Body of pancreas (tissue), 4 donors: ENCODE measurements around the gene BIRC2. TPM values are rescaled to one million over a fixed set of nuclear protein-coding genes. Genes with fewer than 3 reads are reported as not detected.

Experiments
- ATAC-seq: fragments of 150-250 bp; one replicate; pipeline ENCODE4 v1.9.1; 2016
- DNase-seq, 4 donors: peaks; one replicate each; pipeline ENCODE4 v3.0.0-alpha.2; 2019
- H3K27ac ChIP-seq, 4 donors: fragments of 200-600 bp; sonication (generic); 1 replicate in 3 of 4; 2 replicates in 1 of 4; pipeline versions ENCODE4 v1.5.1 to v1.6.1; 2016 to 2019; ENCODE audit warnings: mild to moderate bottlenecking in 1 of 4, mixed read lengths in 1 of 4, moderate library complexity in 1 of 4
- H3K27me3 ChIP-seq, 2 donors: fragments of 200-600 bp; sonication (generic); one replicate each; pipeline ENCODE4 v1.6.0; 2016; ENCODE audit warnings: mild to moderate bottlenecking in 1 of 2
- H3K36me3 ChIP-seq, 2 donors: fragments of 200-600 bp; sonication (generic); replicated peaks in 1 of 2; 2 replicates each; pipeline ENCODE4 v1.5.1; 2016; ENCODE audit warnings: low read depth in 2 of 2; ENCODE audit not compliant: insufficient read depth in 1 of 2
- H3K4me1 ChIP-seq: fragments of 200-600 bp; sonication (generic); one replicate; pipeline ENCODE4 v1.6.0; 2016
- H3K4me3 ChIP-seq, 2 donors: fragments of 200-600 bp; sonication (generic); 1 replicate in 1 of 2; 2 replicates in 1 of 2; pipeline ENCODE4 v1.5.1; 2016 to 2019
- H3K9me3 ChIP-seq, 3 donors: fragments of 200-600 bp; sonication (generic); 1 replicate in 2 of 3; 2 replicates in 1 of 3; pipeline ENCODE4 v1.5.1; 2016
- POLR2A ChIP-seq, 3 donors: fragments of 450-650 bp; IDR thresholded peaks; one replicate each; pipeline ENCODE4 v1.6.1; 2016; ENCODE audit warnings: antibody characterized with exemption in 3 of 3, mild to moderate bottlenecking in 2 of 3
- WGBS, 2 donors: methylation state at CpG; one replicate each; pipeline ENCODE4 v1.1.5; 2017; 5-methylcytosine and 5-hydroxymethylcytosine counted together
- intact Hi-C: fragments of 100-400 bp; cut with DNase I; formaldehyde crosslinking; loops from one replicate; pipeline ENCODE4 v1.15.1; 2023
- total RNA-seq, 2 donors: library from RNA; depleted of rRNA; stranded (reverse); fragments of >200 nt; gene quantifications; one replicate each; pipeline ENCODE4 v1.1.0, GENCODE V29; 2016
- TF ChIP-seq, protein P1 (sequence below), 7 experiments: fragments of 450-650 bp in 4 of 7; fragments of 200-600 bp in 3 of 7; sonication (generic) in 3 of 7; IDR thresholded peaks; one replicate each; pipeline ENCODE4 v1.5.1; 2016 to 2019; ENCODE audit warnings: antibody characterized with exemption in 7 of 7

Gene BIRC2
- total RNA-seq, 2 donors from 2014 or later: 46.5 to 53.2 TPM

DNA sequence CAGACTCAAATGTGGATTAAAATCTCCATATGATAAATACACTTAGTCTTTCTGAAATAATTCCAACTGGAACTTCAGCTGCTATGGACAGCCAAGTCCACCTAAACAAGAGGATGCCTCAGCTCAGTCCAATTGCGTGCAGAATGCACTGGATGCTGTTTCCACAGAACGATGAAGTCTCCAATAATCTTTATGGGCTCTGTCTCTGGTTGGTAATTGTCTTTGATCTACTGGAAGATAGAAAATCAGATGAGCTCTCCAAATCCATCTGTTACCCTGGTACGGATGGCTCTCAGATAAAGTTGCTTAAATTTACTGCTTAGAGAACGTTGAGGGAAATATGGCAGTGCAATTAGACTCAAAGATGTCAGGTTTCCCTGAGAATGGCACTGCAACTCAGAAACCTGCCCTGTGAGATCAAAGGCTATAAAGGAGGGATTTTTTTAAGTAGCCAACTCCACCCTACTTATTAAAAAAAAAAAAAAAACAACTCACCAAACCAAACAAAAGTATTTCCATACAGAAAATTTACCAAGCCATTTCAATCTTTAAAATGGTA is 30.6 kb upstream of the BIRC2 start:
- peaks cover 50% of the 10 kb centered on the region for H3K4me1 ChIP-seq
- intact Hi-C loops: no loop called here

DNA sequence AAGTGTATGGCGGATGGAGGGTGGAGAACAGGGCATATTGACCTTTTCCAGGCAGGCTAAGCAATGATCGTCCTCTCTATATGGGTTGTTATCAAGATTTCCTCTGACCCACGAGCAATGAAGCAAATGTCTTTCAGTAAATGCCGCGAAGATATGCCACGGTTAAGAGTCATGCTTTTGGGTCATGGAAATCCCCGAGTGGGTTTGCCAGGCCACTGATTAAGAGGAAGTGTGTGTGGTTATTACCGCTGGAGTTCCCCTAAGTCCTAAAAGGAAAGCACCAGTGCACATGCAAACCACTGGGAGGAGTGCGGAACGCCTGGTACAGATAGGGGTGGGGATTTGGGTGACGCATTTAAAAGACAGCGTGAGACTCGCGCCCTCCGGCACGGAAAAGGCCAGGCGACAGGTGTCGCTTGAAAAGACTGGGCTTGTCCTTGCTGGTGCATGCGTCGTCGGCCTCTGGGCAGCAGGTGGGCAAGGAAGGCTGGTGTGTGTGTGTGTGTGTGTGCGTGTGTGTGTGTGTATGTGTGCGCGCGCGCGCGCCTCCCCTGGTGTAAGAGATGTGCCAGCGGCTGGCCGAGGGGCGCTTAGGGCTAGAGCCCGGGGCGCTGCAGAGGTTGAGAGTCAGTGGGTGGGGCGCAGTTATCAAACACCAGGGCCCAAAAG is 29.8 kb upstream of the BIRC2 start, which contains the start of gene BIRC3:
Gene BIRC3, plus strand, starts transcription at position 386 of the 669 bp plus-strand sequence. CDS start 7,026 bp downstream, outside the sequence.
- peaks cover 50% of the 10 kb centered on the region for H3K4me1 ChIP-seq
- intact Hi-C loops: no loop called here

More for the DNA sequence above, 30.6 kb upstream of the BIRC2 start:
- WGBS, 2 donors: 76 to 79% methylated on average over 4 of the region's 4 CpGs
- Histone ChIP-seq H3K27ac (peak overlapping the region; percentile 4 to 94 (median 86)), H3K4me3 (no peak overlapping the region), H3K36me3 (no peaks in the 10 kb centered on the region), H3K27me3 (no peaks in the 10 kb centered on the region), H3K9me3 (no peaks in the 10 kb centered on the region)
- DNase-seq (no peak), ATAC-seq (no peak)
- TF ChIP-seq, protein P1, sequence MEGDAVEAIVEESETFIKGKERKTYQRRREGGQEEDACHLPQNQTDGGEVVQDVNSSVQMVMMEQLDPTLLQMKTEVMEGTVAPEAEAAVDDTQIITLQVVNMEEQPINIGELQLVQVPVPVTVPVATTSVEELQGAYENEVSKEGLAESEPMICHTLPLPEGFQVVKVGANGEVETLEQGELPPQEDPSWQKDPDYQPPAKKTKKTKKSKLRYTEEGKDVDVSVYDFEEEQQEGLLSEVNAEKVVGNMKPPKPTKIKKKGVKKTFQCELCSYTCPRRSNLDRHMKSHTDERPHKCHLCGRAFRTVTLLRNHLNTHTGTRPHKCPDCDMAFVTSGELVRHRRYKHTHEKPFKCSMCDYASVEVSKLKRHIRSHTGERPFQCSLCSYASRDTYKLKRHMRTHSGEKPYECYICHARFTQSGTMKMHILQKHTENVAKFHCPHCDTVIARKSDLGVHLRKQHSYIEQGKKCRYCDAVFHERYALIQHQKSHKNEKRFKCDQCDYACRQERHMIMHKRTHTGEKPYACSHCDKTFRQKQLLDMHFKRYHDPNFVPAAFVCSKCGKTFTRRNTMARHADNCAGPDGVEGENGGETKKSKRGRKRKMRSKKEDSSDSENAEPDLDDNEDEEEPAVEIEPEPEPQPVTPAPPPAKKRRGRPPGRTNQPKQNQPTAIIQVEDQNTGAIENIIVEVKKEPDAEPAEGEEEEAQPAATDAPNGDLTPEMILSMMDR (IDR thresholded peaks at IDR 0.05): no peak
- TF ChIP-seq POLR2A (IDR thresholded peaks at IDR 0.05): no peak

DNA sequence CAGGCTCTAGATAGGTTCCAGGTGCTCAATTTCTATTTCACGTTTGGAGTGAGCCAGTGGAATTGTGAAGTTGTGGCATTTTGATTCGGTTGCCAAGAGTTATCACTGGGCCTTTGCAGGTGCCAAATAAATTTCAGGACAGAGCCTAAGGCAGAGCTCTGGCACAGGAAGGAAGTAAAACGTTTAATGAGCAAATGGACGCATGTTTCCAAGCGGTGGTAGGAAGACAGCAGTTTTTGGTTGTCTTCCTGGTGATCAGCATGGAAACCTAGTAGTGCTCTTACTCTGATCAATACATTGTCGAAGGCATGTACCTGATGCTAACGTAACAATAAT is 29.3 kb upstream of the BIRC2 start:
- no peaks in the 10 kb centered on the region for H3K36me3 ChIP-seq
- no peak for DNase-seq
- peak overlapping the region; percentile 71 to 94 (median 86) for H3K27ac ChIP-seq
- intact Hi-C loops: no loop called here
- ATAC-seq: peak; percentile 40
- H3K27me3 ChIP-seq: no peaks in the 10 kb centered on the region
- H3K4me3 ChIP-seq: peak overlapping the region in 1 of 2 donors; percentile 42
- H3K4me1 ChIP-seq: peaks cover 47% of the 10 kb centered on the region
- 8 to 17% methylated on average over 7 of the region's 7 CpGs for WGBS, 2 donors
- TF ChIP-seq, protein P1 (IDR thresholded peaks at IDR 0.05): no peak
- TF ChIP-seq POLR2A (IDR thresholded peaks at IDR 0.05): no peak
- no peaks in the 10 kb centered on the region for H3K9me3 ChIP-seq

More for the DNA sequence above, 29.8 kb upstream of the BIRC2 start, which contains the start of gene BIRC3:
- TF ChIP-seq, protein P1 (IDR thresholded peaks at IDR 0.05): peak in 4 of 7 experiments; percentile 50 to 74 (median 60)
- peak; percentile 37 to 93 (median 82) for TF ChIP-seq POLR2A (IDR thresholded peaks at IDR 0.05)
- ATAC-seq (peak; percentile 92), DNase-seq (peak; percentile 82 to 95 (median 86))
- 1% methylated on average over 22 to 34 of the region's 34 CpGs for WGBS, 2 donors
- peak within 1 kb of the TSS; percentile 31 to 42 for H3K4me3 ChIP-seq
- H3K27ac ChIP-seq: peak within 1 kb of the TSS; percentile 71 to 94 (median 86)
- H3K27me3 ChIP-seq: no peaks in the 10 kb centered on the region
- no peaks in the 10 kb centered on the region for H3K9me3 ChIP-seq
- no peaks in the 10 kb centered on the region for H3K36me3 ChIP-seq

DNA sequence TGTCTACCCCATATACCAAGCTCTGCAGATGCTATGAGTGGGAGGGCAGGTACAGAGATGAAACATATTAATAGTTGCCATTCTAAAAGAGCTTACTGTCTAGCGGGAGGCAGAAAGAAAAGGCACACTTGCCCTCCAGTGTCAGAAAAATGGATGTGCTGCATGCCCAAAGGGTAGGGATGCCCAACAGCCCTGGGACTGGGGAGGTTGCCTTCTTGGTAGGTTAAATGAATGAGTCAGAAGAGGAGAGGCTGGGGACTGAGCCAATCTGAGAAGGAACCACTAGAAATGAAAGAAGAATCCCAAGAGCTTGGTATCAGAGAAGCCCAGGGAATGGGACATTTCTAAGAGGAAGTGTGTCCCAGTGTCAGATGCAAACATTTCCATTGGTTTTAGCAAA is 28.5 kb upstream of the BIRC2 start:
- 73% methylated on average over 1 of the region's 1 CpG for WGBS, 2 donors
- Histone ChIP-seq H3K9me3 (no peaks in the 10 kb centered on the region), H3K36me3 (no peaks in the 10 kb centered on the region), H3K4me3 (peak overlapping the region in 1 of 2 donors; percentile 2), H3K4me1 (peaks cover 40% of the 10 kb centered on the region), H3K27ac (peak overlapping the region in 3 of 4 donors; percentile 84 to 94 (median 87)), H3K27me3 (no peaks in the 10 kb centered on the region)
- DNase-seq: no peak
- intact Hi-C loops: no loop called here
- no peak for TF ChIP-seq POLR2A (IDR thresholded peaks at IDR 0.05)
- TF ChIP-seq, protein P1 (IDR thresholded peaks at IDR 0.05): no peak
- ATAC-seq: no peak
